ENCODE data around the gene MVB12B.

The MVB12B gene

GRCh38 chr9:126436545-126437267 is 110.1 kb downstream of the MVB12B start:
- no peak for DNase-seq

GRCh38 chr9:126437268-126437666 is 110.6 kb downstream of the MVB12B start:
- DNase-seq = no peak

- DNase-seq = no peak
These were observed 111.1 kb downstream of the MVB12B start for GRCh38 chr9:126437701-126438100.

- DNase-seq = no peak
These were observed 112.2 kb downstream of the MVB12B start for GRCh38 chr9:126438741-126439401.

GRCh38 chr9:126439402-126439765 is 112.8 kb downstream of the MVB12B start:
- DNase-seq = no peak

- no peak for DNase-seq
These were observed 113.4 kb downstream of the MVB12B start for GRCh38 chr9:126439883-126440653.

GRCh38 chr9:126440940-126441339 is 114.3 kb downstream of the MVB12B start:
- no peak for DNase-seq

- no peak for DNase-seq
These were observed 116.0 kb downstream of the MVB12B start for GRCh38 chr9:126442636-126443035.

- no peak for DNase-seq
These were observed 116.5 kb downstream of the MVB12B start for GRCh38 chr9:126443144-126443543.

GRCh38 chr9:126448136-126448535 is 121.5 kb downstream of the MVB12B start:
- DNase-seq = no peak

GRCh38 chr9:126448865-126449577 is 122.4 kb downstream of the MVB12B start:
- no peak for DNase-seq

GRCh38 chr9:126449725-126450667 is 123.4 kb downstream of the MVB12B start:
- no peak for DNase-seq

- no peak for DNase-seq
These were observed 124.1 kb downstream of the MVB12B start for GRCh38 chr9:126450668-126451205.

- no peak for DNase-seq
These were observed 124.8 kb downstream of the MVB12B start for GRCh38 chr9:126451316-126451885.

- no peak for DNase-seq
These were observed 125.5 kb downstream of the MVB12B start for GRCh38 chr9:126452106-126452505.

GRCh38 chr9:126453156-126453963 is 126.7 kb downstream of the MVB12B start:
- DNase-seq = no peak

GRCh38 chr9:126454215-126454614 is 127.6 kb downstream of the MVB12B start:
- no peak for DNase-seq

GRCh38 chr9:126454795-126455194 is 128.2 kb downstream of the MVB12B start:
- no peak for DNase-seq

- no peak for DNase-seq
These were observed 130.0 kb downstream of the MVB12B start for GRCh38 chr9:126456441-126457174.

GRCh38 chr9:126457175-126457547 is 130.5 kb downstream of the MVB12B start:
- DNase-seq = no peak

All from activated effector memory CD4-positive, alpha-beta T cell treated with Interleukin-2 at 50 U/mL for 16 hours (primary cell).